ENCODE measurements around the gene AKAP17A. TPM values are rescaled to one million over a fixed set of nuclear protein-coding genes. Genes with fewer than 3 reads are reported as not detected.
"Not testable (repeated sequence)": the region's sequence is repeated elsewhere in the genome, so short reads cannot be mapped to it uniquely, and the experiment has no call there.

The AKAP17A gene
- total RNA-seq, 5 donors from 2014 or later (not counting 1 experiment from before 2014, with no cell fraction given): 120 to 162 (median 155) TPM

GRCh38 chrX:1554469-1555210, 36.8 kb upstream of the AKAP17A start:
- Histone ChIP-seq H3K36me3 (ENCODE audit: control insufficient read depth in 2 of 2, extremely low read depth in 1 of 2, insufficient read depth in 1 of 2, low read length in 1 of 2) (no peaks in the 10 kb centered on the region), H3K4me1 (ENCODE audit: control insufficient read depth in 1 of 2, extremely low read depth in 1 of 2, insufficient read depth in 2 of 2, low read length in 2 of 2) (peaks cover 19 to 68% of the 10 kb centered on the region in 2 experiments), H3K9me3 (no peaks in the 10 kb centered on the region), H3K27me3 (replicated peaks in 1 of 2; ENCODE audit: control insufficient read depth in 2 of 2, extremely low read depth in 1 of 2, insufficient read depth in 2 of 2, low read length in 1 of 2) (no peaks in the 10 kb centered on the region), H3K27ac (ENCODE audit: low read length) (peak overlapping the region; percentile 99), H3K4me3 (ENCODE audit: control insufficient read depth in 1 of 2, extremely low read depth in 1 of 2, low read length in 1 of 2) (peak overlapping the region in 1 of 2 donors; percentile 8)
- POLR2A ChIA-PET: no interaction called here
- ATAC-seq (replicated peaks in 1 of 4): peak; percentile 97 to 99 (median 98)
- Mint-ChIP-seq H3K4me3 (peak overlapping the region; percentile 65 to 73 (median 67)), H3K27ac (peak overlapping the region; percentile 96 to 97), H3K27me3 (no peaks in the 10 kb centered on the region), H3K4me1 (peaks cover 64 to 85% (median 68%) of the 10 kb centered on the region in 3 donors), H3K36me3 (peaks cover 19% of the 10 kb centered on the region), H3K9me3 (peaks cover 8 to 20% (median 19%) of the 10 kb centered on the region in 3 donors)
- peak; percentile 37 to 90 (median 73) for DNase-seq
- CTCF ChIA-PET: no interaction called here
- WGBS (ENCODE audit: insufficient coverage): 33% methylated on average over 13 of the region's 19 CpGs

DNA sequence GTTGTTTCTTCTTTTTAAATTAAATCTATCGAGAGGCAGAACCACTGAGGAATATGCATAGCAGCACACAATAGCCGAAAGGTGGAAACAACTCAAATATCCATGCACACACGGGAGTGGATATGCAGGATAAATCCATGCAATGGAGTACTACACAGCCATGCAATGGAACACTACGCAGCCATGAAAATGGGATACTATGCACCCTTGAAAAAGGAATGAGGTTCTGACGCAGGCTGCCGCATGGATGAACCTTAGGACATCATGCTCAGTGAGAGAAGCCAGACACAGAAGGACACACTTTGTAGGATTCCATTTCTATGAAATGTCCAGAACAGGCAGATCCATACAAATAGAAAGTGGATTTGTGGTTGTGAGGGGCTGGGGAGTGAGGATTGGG, 36.0 kb upstream of the AKAP17A start:
- Mint-ChIP-seq H3K36me3 (peaks cover 19% of the 10 kb centered on the region), H3K9me3 (peaks cover 8 to 20% (median 19%) of the 10 kb centered on the region in 3 donors), H3K4me1 (peaks cover 64 to 84% (median 68%) of the 10 kb centered on the region in 3 donors), H3K27me3 (no peaks in the 10 kb centered on the region), H3K4me3 (peak overlapping the region; percentile 65 to 73 (median 67)), H3K27ac (peak overlapping the region; percentile 96 to 97)
- H3K27me3 ChIP-seq (replicated peaks in 1 of 2; ENCODE audit: control insufficient read depth in 2 of 2, extremely low read depth in 1 of 2, insufficient read depth in 2 of 2, low read length in 1 of 2): no peaks in the 10 kb centered on the region
- peaks cover 19 to 69% of the 10 kb centered on the region in 2 experiments for H3K4me1 ChIP-seq (ENCODE audit: control insufficient read depth in 1 of 2, extremely low read depth in 1 of 2, insufficient read depth in 2 of 2, low read length in 2 of 2)
- ChIA-PET POLR2A (no interaction called here), CTCF (no interaction called here)
- WGBS (ENCODE audit: insufficient coverage): 94% methylated on average over 3 of the region's 6 CpGs
- H3K9me3 ChIP-seq: no peaks in the 10 kb centered on the region
- H3K36me3 ChIP-seq (ENCODE audit: control insufficient read depth in 2 of 2, extremely low read depth in 1 of 2, insufficient read depth in 1 of 2, low read length in 1 of 2): no peaks in the 10 kb centered on the region
- DNase-seq (no peak), ATAC-seq (replicated peaks in 1 of 4) (no peak)
- H3K27ac ChIP-seq (ENCODE audit: low read length): peak overlapping the region; percentile 99
- peak overlapping the region in 1 of 2 donors; percentile 8 for H3K4me3 ChIP-seq (ENCODE audit: control insufficient read depth in 1 of 2, extremely low read depth in 1 of 2, low read length in 1 of 2)

GRCh38 chrX:1557442-1557841, 34.0 kb upstream of the AKAP17A start:
- POLR2A ChIA-PET; H3K27me3 Mint-ChIP-seq; H3K36me3 ChIP-seq (ENCODE audit: control insufficient read depth in 2 of 2, extremely low read depth in 1 of 2, insufficient read depth in 1 of 2, low read length in 1 of 2); H3K9me3 ChIP-seq; CTCF ChIA-PET; H3K4me3 ChIP-seq (ENCODE audit: control insufficient read depth in 1 of 2, extremely low read depth in 1 of 2, low read length in 1 of 2); H3K27me3 ChIP-seq (replicated peaks in 1 of 2; ENCODE audit: control insufficient read depth in 2 of 2, extremely low read depth in 1 of 2, insufficient read depth in 2 of 2, low read length in 1 of 2); ATAC-seq (replicated peaks in 1 of 4): not testable (repeated sequence)
- H3K4me3 Mint-ChIP-seq: peak overlapping the region in 1 of 3 donors; percentile 1
- peaks cover 8 to 17% (median 11%) of the 10 kb centered on the region in 3 donors for H3K9me3 Mint-ChIP-seq
- peaks cover 13% of the 10 kb centered on the region for H3K36me3 Mint-ChIP-seq
- H3K27ac Mint-ChIP-seq: peak overlapping the region; percentile 71 to 87
- H3K4me1 ChIP-seq (ENCODE audit: control insufficient read depth in 1 of 2, extremely low read depth in 1 of 2, insufficient read depth in 2 of 2, low read length in 2 of 2): peaks cover 22 to 72% of the 10 kb centered on the region in 2 experiments
- peak overlapping the region; percentile 12 for H3K27ac ChIP-seq (ENCODE audit: low read length)
- peak in 1 of 35 experiments; percentile 2 for DNase-seq
- peaks cover 58 to 83% (median 68%) of the 10 kb centered on the region in 3 donors for H3K4me1 Mint-ChIP-seq

DNA sequence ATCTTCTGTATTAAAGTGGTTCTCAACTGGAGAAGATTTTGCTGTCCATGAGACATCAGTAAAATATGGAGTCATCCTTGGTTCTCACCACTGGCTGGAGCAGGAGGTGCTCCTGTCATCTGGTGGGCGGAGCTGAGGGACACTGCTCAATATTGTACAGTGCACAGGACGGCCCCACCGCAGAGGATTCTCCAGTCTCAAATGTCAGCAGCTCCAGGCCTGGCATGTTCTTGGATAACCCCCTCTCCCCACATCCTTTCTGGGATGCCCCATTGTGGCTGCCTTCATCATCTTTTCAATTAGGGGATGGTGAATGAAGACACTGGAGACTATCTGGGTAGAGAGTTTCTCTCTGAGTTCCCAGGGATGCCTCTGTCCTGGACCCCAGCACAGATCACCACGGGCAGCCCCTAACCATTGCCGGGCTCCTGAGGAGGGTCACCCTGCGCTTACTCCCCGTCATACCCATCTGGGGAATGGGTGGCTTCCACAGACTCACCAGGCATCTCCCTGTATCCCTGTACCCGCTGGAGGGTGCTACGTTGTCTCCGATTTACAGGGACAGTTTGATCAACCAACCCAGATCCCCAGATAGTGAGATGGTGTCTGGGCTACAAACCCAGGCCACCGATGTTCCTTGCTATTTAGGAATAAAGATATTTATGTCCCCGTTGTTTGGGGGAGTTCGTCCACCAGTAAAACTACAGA, 32.5 kb upstream of the AKAP17A start:
- no peak overlapping the region for H3K4me3 Mint-ChIP-seq
- peaks cover 54 to 82% (median 74%) of the 10 kb centered on the region in 3 donors for H3K4me1 Mint-ChIP-seq
- ChIA-PET POLR2A (no interaction called here), CTCF (no interaction called here)
- H3K27ac ChIP-seq (ENCODE audit: low read length): no peak overlapping the region
- peaks cover 9% of the 10 kb centered on the region for H3K36me3 Mint-ChIP-seq
- H3K4me1 ChIP-seq (ENCODE audit: control insufficient read depth in 1 of 2, extremely low read depth in 1 of 2, insufficient read depth in 2 of 2, low read length in 2 of 2): peaks cover 21 to 62% of the 10 kb centered on the region in 2 experiments
- no peak for ATAC-seq (replicated peaks in 1 of 4)
- H3K9me3 ChIP-seq: no peaks in the 10 kb centered on the region
- H3K27me3 ChIP-seq (replicated peaks in 1 of 2; ENCODE audit: control insufficient read depth in 2 of 2, extremely low read depth in 1 of 2, insufficient read depth in 2 of 2, low read length in 1 of 2): no peaks in the 10 kb centered on the region
- 96% methylated on average over 7 of the region's 13 CpGs for WGBS (ENCODE audit: insufficient coverage)
- peak in 1 of 35 experiments; percentile 4 for DNase-seq
- peaks cover 6 to 12% (median 11%) of the 10 kb centered on the region in 3 donors for H3K9me3 Mint-ChIP-seq
- no peaks in the 10 kb centered on the region for H3K36me3 ChIP-seq (ENCODE audit: control insufficient read depth in 2 of 2, extremely low read depth in 1 of 2, insufficient read depth in 1 of 2, low read length in 1 of 2)
- H3K4me3 ChIP-seq (ENCODE audit: control insufficient read depth in 1 of 2, extremely low read depth in 1 of 2, low read length in 1 of 2): no peak overlapping the region
- H3K27me3 Mint-ChIP-seq: no peaks in the 10 kb centered on the region
- peak overlapping the region; percentile 61 to 76 for H3K27ac Mint-ChIP-seq

GRCh38 chrX:1561164-1561563, 30.2 kb upstream of the AKAP17A start:
- Mint-ChIP-seq H3K4me1 (peaks cover 49 to 80% (median 59%) of the 10 kb centered on the region in 3 donors), H3K9me3 (peaks cover 0 to 4% (median 4%) of the 10 kb centered on the region in 3 donors)

DNA sequence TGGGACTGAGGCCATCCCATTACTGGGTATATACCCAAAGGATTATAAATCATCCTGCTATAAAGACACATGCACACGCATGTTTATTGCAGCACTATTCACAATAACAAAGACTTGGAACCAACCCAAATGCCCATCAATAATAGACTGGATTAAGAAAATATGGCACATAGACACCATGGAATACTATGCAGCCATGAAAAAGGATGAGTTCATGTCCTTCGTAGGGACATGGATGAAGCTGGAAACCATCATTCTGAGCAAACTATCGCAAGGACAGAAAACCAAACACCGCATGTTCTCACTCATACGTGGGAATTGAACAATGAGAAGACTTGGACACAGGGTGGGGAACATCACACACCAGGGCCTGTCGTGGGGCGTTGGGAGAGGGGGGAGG, 27.3 kb upstream of the AKAP17A start:
- Mint-ChIP-seq H3K4me3 (peak overlapping the region in 1 of 3 donors; percentile 46), H3K27ac (peak overlapping the region; percentile 69 to 83)
- POLR2A ChIA-PET: not testable (repeated sequence)

More at GRCh38 chrX:1561164-1561563, 30.2 kb upstream of the AKAP17A start:
- 6% methylated on average over 2 of the region's 2 CpGs for WGBS (ENCODE audit: insufficient coverage)
- no peak overlapping the region for H3K27ac ChIP-seq (ENCODE audit: low read length)
- H3K4me1 ChIP-seq (ENCODE audit: control insufficient read depth in 1 of 2, extremely low read depth in 1 of 2, insufficient read depth in 2 of 2, low read length in 2 of 2): peaks cover 15 to 45% of the 10 kb centered on the region in 2 experiments
- H3K9me3 ChIP-seq: no peaks in the 10 kb centered on the region
- peak overlapping the region in 1 of 3 donors; percentile 54 for H3K4me3 Mint-ChIP-seq
- ATAC-seq (replicated peaks in 1 of 4): no peak
- no peaks in the 10 kb centered on the region for H3K36me3 ChIP-seq (ENCODE audit: control insufficient read depth in 2 of 2, extremely low read depth in 1 of 2, insufficient read depth in 1 of 2, low read length in 1 of 2)
- H3K36me3 Mint-ChIP-seq: no peaks in the 10 kb centered on the region
- no peak overlapping the region for H3K4me3 ChIP-seq (ENCODE audit: control insufficient read depth in 1 of 2, extremely low read depth in 1 of 2, low read length in 1 of 2)
- CTCF ChIA-PET: no interaction called here
- no peak for DNase-seq
- H3K27me3 ChIP-seq (replicated peaks in 1 of 2; ENCODE audit: control insufficient read depth in 2 of 2, extremely low read depth in 1 of 2, insufficient read depth in 2 of 2, low read length in 1 of 2): no peaks in the 10 kb centered on the region
- no peaks in the 10 kb centered on the region for H3K27me3 Mint-ChIP-seq
- peak overlapping the region; percentile 72 to 90 for H3K27ac Mint-ChIP-seq
- POLR2A ChIA-PET: no interaction called here

More for the DNA sequence above, 27.3 kb upstream of the AKAP17A start:
- H3K36me3 ChIP-seq (ENCODE audit: control insufficient read depth in 2 of 2, extremely low read depth in 1 of 2, insufficient read depth in 1 of 2, low read length in 1 of 2); H3K9me3 Mint-ChIP-seq; H3K36me3 Mint-ChIP-seq; ATAC-seq (replicated peaks in 1 of 4); DNase-seq; H3K27me3 ChIP-seq (replicated peaks in 1 of 2; ENCODE audit: control insufficient read depth in 2 of 2, extremely low read depth in 1 of 2, insufficient read depth in 2 of 2, low read length in 1 of 2); H3K4me3 ChIP-seq (ENCODE audit: control insufficient read depth in 1 of 2, extremely low read depth in 1 of 2, low read length in 1 of 2); H3K27ac ChIP-seq (ENCODE audit: low read length); CTCF ChIA-PET; H3K9me3 ChIP-seq; H3K27me3 Mint-ChIP-seq: not testable (repeated sequence)
- WGBS (ENCODE audit: insufficient coverage): 78% methylated on average over 3 of the region's 7 CpGs
- H3K4me1 ChIP-seq (ENCODE audit: control insufficient read depth in 1 of 2, extremely low read depth in 1 of 2, insufficient read depth in 2 of 2, low read length in 2 of 2): peaks cover 15 to 39% of the 10 kb centered on the region in 2 experiments
- H3K4me1 Mint-ChIP-seq: peaks cover 41 to 63% (median 47%) of the 10 kb centered on the region in 3 donors
